ENCODE data around the gene IDUA.
A peak's percentile ranks its signal among the peaks of the same experiment; 100 is the strongest.

Gene IDUA

DNA sequence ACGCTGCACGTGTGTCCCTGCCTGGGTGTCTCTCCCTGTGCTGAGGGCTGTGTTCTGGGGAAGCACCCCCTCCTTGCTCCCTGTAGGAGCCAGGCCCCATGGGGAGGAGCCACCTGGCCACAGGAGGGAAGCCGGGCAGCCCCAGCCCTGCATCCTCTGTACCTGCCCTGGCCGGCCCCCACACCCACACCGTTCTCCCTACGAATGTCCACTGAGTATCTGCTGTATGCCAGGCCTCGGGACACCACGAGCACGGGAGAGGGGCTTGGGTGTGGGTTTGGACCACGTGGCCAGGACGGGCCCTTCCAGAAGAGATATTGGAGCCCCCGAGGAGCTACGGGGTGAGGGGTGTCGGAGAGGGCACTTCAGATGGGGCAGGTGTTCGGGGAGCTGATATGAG lies 30.9 kb downstream of the IDUA start:
- DNase-seq, result no peak

GRCh38 chr4:1018147-1019020 lies 31.5 kb downstream of the IDUA start:
- no peak for DNase-seq

- no peak for DNase-seq
Measured at GRCh38 chr4:1019320-1019719, 32.5 kb downstream of the IDUA start.

GRCh38 chr4:1019729-1020470 lies 33.1 kb downstream of the IDUA start:
- DNase-seq, result no peak

DNA sequence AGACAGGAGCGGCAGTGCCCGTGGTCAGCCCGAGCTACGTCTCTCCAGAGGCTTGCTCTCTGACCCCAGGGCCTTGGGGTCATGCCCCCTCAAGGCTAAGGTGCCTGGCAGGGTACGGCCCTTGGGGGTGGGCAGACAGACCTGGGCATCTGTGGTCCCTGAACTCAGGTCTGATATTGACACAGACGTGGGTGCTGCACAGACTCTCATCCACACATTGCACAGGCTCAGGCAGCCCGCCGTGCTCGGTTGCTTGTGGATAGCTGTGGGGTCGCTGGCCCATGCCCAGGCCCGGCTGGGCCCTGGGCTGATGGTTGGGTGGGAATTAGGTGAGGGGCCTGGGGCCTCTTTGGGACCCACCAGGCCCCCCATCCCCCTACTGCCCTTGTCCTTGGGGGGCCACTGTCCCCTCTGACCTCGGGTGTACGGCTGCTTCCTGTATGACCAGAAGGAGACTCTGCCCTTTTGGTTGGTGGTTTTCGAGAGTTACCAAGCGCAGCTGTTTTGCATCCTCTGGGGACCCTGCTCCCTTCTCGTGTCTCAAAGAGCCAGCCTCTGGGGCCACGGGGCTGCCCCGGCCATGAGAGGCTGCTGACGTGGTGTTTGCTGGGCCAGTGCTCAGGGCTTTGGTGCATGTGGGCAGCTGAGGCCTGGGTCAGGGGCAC lies 34.7 kb downstream of the IDUA start:
- no peak for DNase-seq

- DNase-seq, result no peak
Measured at GRCh38 chr4:1022051-1022738, 35.4 kb downstream of the IDUA start.

DNA sequence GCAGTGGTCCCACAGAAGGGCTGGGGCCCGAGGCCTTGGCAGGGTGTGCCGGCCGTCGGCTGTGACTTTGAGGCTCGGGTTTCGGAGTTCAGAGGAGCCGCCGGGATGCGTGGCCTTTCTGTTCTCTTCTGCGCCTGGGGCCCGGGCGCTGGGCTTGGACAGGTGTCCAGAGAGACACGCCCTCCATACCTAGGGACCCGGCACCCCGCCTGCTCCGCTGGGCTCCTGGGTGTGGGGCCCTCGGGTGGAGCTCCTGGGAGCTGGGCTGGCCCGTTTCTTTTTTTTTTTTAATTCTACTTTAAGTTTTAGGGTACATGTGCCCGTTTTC lies 35.9 kb downstream of the IDUA start:
- DNase-seq, result no peak

- DNase-seq, result no peak
Measured at GRCh38 chr4:1023075-1023640, 36.3 kb downstream of the IDUA start.

DNA sequence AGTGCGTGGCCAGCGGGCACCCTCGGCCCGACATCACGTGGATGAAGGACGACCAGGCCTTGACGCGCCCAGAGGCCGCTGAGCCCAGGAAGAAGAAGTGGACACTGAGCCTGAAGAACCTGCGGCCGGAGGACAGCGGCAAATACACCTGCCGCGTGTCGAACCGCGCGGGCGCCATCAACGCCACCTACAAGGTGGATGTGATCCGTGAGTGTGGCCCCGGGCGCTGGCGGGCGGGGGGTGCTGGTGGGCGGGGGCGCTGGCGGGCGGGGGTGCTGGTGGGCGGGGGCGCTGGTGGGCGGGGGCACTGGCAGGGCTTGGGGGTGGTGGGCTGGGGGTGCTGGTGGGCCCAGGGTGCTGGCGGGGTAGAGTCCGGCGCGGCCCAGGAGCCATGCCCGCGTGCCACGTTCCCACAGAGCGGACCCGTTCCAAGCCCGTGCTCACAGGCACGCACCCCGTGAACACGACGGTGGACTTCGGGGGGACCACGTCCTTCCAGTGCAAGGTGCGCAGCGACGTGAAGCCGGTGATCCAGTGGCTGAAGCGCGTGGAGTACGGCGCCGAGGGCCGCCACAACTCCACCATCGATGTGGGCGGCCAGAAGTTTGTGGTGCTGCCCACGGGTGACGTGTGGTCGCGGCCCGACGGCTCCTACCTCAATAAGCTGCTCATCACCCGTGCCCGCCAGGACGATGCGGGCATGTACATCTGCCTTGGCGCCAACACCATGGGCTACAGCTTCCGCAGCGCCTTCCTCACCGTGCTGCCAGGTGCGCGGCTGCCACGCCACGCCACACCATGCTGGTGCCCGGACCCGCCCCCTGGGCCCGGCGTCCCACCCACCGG lies 37.3 kb downstream of the IDUA start:
- DNase-seq, result no peak

DNA sequence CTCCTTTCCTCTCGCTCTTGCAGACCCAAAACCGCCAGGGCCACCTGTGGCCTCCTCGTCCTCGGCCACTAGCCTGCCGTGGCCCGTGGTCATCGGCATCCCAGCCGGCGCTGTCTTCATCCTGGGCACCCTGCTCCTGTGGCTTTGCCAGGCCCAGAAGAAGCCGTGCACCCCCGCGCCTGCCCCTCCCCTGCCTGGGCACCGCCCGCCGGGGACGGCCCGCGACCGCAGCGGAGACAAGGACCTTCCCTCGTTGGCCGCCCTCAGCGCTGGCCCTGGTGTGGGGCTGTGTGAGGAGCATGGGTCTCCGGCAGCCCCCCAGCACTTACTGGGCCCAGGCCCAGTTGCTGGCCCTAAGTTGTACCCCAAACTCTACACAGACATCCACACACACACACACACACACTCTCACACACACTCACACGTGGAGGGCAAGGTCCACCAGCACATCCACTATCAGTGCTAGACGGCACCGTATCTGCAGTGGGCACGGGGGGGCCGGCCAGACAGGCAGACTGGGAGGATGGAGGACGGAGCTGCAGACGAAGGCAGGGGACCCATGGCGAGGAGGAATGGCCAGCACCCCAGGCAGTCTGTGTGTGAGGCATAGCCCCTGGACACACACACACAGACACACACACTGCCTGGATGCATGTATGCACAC lies 38.2 kb downstream of the IDUA start:
- no peak for DNase-seq

DNA sequence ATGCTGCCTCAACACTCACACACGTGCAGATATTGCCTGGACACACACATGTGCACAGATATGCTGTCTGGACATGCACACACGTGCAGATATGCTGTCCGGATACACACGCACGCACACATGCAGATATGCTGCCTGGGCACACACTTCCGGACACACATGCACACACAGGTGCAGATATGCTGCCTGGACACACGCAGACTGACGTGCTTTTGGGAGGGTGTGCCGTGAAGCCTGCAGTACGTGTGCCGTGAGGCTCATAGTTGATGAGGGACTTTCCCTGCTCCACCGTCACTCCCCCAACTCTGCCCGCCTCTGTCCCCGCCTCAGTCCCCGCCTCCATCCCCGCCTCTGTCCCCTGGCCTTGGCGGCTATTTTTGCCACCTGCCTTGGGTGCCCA lies 39.3 kb downstream of the IDUA start:
- peak; percentile 32 for DNase-seq

DNA sequence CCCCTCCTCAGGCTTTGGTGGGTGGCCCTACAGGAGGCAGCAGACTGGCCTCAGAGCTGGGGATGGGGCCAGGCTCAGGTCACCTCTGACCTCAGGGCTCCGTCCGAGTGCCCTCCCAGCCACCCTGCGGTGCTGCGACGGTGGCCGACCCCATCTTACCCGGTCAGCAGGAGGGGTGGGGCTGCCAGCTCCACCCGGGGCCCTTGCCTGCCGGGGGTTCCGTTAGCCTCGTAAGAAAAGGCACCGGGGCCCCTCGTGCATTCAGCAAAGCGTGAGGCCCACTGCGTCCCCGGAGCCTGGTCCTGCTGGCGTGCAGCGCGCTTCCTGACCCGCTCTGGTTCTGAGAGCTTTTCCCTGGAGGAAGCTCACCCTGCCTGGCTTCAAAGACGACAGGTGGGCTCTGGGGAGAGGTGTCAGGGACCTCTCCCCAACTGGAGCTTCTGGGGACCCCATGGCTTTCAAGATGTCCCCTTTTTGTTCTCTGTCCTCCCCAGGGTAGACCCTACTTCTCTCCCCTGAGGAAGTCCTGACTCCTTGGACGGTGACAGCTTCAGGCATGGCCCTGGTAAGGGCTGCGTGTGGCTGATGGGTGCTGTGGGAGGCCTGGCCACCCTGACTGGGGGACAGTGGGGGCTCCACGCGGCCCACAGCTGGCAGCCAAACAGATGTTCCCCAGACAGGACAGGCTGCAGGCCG lies 40.5 kb downstream of the IDUA start:
- DNase-seq, result no peak

GRCh38 chr4:1027915-1028238 lies 41.0 kb downstream of the IDUA start:
- DNase-seq, result no peak

DNA sequence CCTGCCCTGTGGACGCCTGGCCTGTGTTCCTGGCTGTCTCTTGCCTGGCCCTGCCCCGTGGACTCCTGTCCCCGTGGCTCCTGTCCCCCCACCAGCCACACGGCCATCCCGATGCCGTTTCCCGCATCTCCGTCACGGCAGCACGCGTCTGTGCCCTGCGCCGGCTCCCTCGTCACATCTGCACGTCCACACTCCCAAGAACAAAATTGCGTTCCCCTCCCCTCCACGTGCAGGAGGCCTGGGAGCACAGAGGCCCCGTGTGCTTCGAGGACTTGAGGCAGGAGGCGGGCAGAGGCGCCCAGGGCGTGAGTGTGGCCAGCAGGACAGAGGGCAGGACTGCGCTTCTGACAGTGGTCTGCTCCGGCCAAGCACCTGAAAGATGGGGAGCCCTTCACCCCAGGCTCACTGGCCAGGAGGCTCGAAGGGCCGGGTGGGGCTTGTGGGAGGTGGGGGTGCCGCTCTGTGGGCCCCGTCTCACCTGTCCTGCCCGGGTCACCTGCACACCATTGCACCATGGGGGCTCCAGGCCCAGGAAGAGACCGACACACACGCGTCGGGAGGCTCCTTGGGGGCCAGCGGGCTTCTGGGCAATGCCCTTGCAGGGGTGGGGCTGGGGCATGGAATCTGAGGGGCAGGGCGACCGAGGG lies 41.9 kb downstream of the IDUA start:
- DNase-seq, result no peak

DNA sequence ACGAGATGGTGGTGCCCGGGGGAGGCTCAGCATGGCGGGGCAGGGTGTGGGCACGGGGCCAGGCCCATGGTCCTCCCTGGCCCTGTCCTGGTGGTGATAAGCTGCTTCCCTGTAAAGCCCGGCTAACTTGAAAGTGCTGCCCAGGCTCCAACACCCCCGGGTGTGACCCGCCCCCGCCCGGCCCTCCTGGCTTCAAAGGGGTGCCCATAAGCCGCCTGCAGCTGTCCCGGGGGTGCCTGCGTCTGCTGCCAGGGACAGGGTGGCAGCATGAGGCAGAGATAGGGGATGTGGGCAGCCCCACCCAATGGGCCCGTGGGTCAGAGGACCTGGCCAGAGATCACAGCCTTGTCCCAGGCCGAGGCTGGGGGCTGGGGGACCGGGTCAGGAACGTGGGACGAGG lies 42.7 kb downstream of the IDUA start:
- no peak for DNase-seq

DNA sequence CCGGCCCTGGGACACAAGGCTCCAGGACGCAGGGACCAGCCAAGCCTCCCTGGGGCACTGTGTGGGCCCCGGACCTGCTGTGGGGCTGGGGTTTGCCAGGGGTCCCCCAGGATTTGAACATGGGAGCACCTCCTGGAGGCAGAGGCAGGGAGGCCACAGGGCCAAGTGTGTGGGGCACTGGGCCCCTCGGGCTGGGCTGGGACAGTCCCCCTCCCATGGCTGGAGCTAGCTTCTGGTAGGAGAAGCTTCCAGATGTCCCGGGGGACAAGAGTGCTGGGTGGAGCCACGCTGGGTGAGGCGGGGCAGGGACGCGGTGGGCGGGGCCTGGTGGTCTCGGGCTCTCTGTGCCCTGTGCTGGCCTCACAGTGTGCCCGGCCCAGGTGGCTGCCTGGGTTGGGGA lies 43.2 kb downstream of the IDUA start:
- DNase-seq, result no peak

GRCh38 chr4:1030559-1030958 lies 43.7 kb downstream of the IDUA start:
- no peak for DNase-seq

GRCh38 chr4:1031346-1031745 lies 44.5 kb downstream of the IDUA start:
- DNase-seq, result no peak

- DNase-seq, result no peak
Measured at GRCh38 chr4:1031956-1032795, 45.3 kb downstream of the IDUA start.

All from stimulated activated CD4-positive, alpha-beta T cell treated with anti-CD3 and anti-CD28 coated beads, Interleukin-12 subunit alpha, Interleukin-12 subunit beta, amount 100 ng/mL, for 4 hours (primary cell).